Frontal cortex (tissue), 4 donors: ENCODE measurements around the gene NFKBIZ. TPM values are rescaled to one million over a fixed set of nuclear protein-coding genes. Genes with fewer than 3 reads are reported as not detected.
"Not testable (repeated sequence)": the region's sequence is repeated elsewhere in the genome, so short reads cannot be mapped to it uniquely, and the experiment has no call there.

Source experiments
- DNase-seq, 2 donors: peaks; one replicate each; pipeline ENCODE4 v3.0.0; 2012; ENCODE audit warnings: low spot score in 2 of 2
- FAIRE-seq: peaks from 2 replicates; lab custom pipeline; 2012; peaks lifted over from hg19 to GRCh38; lab: Jason Lieb, UNC
- total RNA-seq: library from RNA; depleted of rRNA; stranded (reverse); fragments of >200 nt; gene quantifications from one replicate; pipeline ENCODE4 v1.2.3, GENCODE V29; 2014
- donor health status: control.
- donor health status: control.
- donor health status: control.

NFKBIZ gene
- total RNA-seq, 1 donor from 2014 or later = 2.4 TPM

DNA sequence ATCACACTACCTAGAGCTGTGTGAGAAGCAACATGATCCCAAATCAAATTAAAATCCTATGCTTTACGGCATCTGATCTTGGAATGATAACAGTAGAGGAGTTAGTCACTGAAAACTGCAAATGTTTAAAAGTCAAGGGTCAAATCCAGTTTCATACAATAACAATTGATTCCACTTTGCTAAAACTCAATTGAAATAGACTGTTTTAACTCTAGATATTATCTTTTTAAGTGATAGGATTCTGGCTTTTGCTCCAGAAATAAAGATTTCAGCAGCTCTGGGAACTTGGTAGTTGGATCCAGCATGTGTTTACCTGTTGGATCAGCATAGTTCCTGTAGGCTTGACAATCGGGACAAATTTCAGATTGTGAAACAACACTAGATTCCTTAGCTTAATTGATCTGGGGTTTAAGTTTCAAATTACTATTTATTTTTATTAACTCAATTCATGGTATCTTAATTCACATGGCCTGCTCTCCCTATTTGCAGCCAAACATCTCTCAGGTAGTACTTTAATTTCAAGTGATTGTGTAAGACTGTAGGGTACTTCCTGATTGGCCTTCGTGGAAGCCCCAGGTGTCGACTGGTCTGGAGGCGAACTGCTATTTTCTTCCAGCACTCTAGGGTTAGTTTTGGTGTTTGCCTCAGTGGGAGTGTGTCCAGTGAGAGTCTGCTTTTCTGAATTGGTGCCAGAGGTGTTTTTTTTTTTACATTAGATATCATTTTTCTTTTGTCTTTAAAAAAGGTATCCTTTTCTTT, 16.6 kb downstream of the NFKBIZ start:
- DNase-seq (no peak), FAIRE-seq (no peak)

GRCh38 chr3:101867511-101867910, 18.2 kb downstream of the NFKBIZ start:
- DNase-seq = no peak
- FAIRE-seq = no peak

DNA sequence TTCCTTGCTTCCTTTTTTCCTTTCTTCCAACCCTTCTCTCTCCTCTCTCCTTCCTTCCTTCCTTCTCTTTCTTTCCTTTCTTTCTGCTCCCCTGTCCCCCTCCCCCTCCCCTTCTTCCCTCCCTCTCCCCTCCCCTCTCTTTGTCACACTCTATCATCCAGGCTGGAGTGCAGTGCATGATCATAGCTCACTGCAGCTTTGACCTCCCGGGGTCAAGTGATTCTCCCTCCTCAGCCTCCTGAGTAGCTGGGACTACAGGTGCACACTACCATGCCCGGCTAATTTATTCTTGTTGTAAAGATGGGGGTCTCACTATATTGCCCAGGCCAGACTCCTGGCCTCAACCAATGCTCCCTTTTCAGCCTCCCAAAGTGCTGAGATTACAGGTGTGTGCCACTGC, 18.7 kb downstream of the NFKBIZ start:
- FAIRE-seq (no peak), DNase-seq (no peak)

- DNase-seq (no peak), FAIRE-seq (no peak)
Observed at GRCh38 chr3:101868534-101869464, 19.5 kb downstream of the NFKBIZ start.

DNA sequence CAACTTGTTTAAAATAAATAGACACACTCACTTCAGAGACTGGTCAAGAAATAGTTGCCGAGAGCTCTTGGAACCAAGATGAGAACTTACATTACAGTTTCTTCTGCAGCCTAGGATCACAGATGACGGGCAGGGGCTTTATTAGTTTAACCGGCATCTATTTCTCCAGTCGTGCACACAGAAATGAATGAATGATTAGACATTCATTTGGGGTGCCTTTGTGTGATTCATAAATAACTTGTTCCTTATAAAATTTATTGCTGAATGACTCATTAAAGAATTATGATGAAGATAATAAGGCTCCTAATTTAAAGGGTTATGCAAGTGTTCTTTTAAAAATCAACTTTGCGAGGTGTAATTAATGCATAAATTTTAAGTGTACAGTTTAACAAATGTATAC, 20.8 kb downstream of the NFKBIZ start:
- DNase-seq (no peak), FAIRE-seq (no peak)

DNA sequence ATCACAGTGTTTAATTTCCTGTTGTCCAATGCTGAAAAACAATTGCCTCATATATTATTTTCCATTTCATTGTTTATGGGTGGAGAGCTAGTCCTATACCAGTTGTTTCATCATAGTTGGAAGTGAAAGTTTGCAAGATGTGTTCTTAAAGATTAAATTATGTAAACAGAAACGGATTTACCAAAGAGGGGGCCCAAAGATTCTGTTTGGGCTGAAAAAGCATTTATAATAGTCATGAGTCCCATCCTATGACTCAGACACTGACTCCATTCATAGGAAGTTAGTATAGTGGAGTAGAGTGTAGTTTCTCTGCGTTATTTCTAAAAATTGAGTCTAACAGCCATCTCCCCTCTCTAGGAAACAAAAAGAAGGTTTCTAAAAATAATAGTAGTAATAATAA, 24.3 kb downstream of the NFKBIZ start:
- FAIRE-seq (no peak), DNase-seq (no peak)

GRCh38 chr3:101876142-101876541, 26.8 kb downstream of the NFKBIZ start:
- FAIRE-seq = no peak
- no peak for DNase-seq

DNA sequence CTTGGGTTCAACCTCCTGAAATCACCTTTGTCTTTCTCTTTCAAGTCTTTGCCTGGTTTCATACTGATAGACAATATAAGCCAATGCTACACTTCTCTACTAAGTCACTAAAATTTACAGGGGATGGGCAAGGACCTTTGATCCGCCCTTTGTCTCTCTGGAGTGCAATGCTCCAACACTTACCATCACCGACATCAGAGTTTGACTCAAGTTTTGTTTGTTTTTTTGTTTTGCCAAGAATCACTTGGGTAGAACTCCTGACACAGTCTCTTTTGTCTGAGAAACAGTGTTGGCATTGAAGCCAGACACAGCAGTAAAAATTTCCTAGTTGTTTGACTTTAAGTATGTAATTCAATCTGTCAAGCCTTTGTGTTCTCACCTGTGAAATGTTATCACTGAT, 29.3 kb downstream of the NFKBIZ start:
- DNase-seq (no peak), FAIRE-seq (no peak)

- FAIRE-seq = no peak
Observed at GRCh38 chr3:101879102-101879501, 29.8 kb downstream of the NFKBIZ start.

GRCh38 chr3:101879623-101880284, 30.4 kb downstream of the NFKBIZ start:
- DNase-seq (no peak), FAIRE-seq (no peak)

More at GRCh38 chr3:101879102-101879501, 29.8 kb downstream of the NFKBIZ start:
- DNase-seq = no peak

DNA sequence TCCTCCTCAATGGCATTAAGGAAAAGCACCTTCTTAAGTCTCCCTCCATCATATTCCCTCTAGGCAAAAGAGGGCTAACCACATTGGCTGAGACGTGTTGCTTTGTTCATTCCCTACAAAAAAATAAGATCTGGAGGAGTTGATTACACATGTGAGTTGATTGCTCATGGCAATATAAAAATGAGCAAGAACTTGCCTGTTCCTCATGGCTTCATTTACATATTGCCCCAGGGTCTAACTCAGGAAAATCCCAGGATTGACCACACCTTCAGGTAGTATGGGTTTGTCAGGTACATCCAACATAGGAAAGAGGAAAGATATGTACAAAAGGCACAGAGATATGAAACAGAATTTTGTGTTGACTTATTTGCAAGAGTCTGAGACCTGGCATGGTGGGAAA, 35.5 kb downstream of the NFKBIZ start:
- no peak for DNase-seq
- no peak for FAIRE-seq

- not testable (repeated sequence) for DNase-seq, FAIRE-seq
Observed at GRCh38 chr3:101885584-101885983, 36.3 kb downstream of the NFKBIZ start.

DNA sequence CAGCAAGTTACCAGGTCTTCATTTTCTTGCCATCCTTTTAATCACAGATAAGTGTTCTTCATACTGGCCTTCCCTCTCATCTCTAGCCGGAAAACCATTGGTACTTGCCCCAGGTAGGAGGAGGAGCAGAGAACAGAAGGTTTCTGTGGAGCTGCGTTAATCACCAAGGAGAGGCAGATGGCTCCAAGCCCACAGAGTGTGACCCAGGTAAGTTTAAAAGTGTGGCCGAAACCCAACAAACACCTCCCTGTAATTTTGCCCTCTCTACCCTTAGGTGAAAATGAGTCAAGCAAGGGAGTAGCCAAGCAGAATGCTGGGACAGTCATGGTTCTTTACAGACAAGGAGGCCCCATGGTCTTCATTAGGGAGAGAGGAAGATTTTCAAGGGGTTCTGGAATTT, 37.3 kb downstream of the NFKBIZ start:
- DNase-seq (no peak), FAIRE-seq (no peak)

DNA sequence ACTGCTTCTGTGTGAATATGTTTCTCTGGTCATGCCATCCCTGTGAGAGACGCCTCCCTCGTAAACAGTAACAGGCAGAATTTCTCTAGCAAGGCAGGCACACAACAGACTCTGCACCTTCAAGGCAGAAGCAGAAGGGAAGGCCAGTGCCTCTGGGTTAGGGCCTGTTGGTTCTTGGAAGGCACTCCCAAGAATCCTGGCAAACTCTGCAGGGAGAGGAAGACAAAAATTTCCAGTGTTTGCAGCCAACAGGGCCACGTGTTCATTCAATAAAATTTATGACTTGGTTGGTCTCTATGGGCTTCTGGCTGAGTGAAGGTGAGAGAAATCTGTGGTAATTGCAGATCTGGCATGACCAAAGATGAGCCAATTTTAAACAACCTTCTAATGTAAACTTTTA, 39.3 kb downstream of the NFKBIZ start:
- FAIRE-seq = no peak
- no peak for DNase-seq

GRCh38 chr3:101890716-101891115, 41.4 kb downstream of the NFKBIZ start:
- FAIRE-seq (no peak), DNase-seq (no peak)

DNA sequence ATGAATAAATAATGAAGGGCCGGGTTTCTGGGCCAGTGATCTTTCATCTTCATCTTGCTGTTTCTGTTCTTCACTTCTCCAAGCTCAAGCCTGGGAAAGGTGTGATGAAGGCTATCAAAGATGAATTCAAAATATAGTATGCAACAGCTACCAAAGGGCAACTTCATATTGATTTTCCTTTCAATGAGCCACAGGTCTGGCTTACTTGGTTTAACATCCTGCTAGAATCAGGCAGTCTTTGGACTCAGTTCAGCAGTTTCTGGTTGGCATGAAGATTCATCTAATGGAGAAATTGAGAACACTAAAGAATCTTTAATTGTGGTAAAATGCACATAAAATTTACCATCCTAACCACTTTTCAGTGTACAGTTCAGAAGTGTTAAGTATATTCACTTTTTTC, 43.3 kb downstream of the NFKBIZ start:
- no peak for DNase-seq
- FAIRE-seq = no peak

DNA sequence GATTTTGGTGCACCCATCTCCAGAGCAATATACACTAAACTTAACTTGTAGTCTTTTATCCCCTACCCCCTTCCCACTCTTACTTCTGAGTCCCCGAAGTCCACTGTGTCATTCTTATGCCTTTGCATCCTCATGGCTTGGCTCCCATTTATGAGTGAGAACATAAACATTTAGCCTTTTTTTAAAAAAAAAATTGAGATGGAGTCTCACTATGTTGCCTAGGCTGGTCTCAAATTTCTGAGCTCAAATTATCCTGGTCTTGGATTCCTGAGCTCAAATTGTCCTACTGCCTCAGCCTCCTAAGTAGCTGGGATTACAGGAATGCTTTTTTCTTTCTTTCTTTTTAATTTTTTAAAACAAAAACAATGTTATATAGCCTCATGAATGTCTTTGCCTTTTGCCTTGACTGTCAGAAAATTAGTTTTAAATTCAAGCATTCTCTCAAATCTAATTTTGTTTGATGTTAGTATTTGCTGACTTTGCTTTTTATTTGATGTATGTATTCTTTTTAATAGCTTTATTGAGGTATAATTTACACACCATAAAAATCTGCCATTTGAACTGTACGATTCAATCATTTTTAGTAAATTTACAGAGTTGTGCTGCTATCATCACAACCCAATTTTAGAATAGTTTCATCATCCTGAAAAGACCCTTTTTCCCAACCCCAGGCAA, 46.9 kb downstream of the NFKBIZ start:
- DNase-seq (no peak), FAIRE-seq (no peak)

DNA sequence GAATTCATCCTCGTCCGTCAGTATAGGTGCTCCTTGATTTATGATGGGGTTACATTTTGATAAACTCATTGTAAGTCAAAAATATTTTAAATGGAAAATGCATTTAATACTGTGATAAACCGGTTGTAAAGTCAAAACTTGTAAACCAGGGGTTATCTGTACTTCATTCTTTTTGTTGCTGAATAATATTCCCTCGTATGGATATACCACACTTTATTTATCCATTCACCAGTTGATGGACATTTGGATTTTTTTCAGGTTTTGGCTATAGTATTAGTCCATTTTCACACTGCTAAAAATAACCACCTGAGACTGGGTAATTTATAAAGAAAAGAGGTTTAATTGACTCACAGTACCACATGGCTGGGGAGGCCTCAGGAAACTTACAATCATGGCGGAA, 47.7 kb downstream of the NFKBIZ start:
- DNase-seq (no peak), FAIRE-seq (no peak)

- no peak for FAIRE-seq
Observed at GRCh38 chr3:101898039-101898438, 48.7 kb downstream of the NFKBIZ start.

GRCh38 chr3:101898752-101899169, 49.4 kb downstream of the NFKBIZ start:
- FAIRE-seq (no peak), DNase-seq (no peak)

More at GRCh38 chr3:101898039-101898438, 48.7 kb downstream of the NFKBIZ start:
- DNase-seq = no peak
